Right ventricle myocardium inferior (tissue), 1 donor: ENCODE data around the gene TRUB1. TPM values are rescaled to one million over a fixed set of nuclear protein-coding genes. Genes with fewer than 3 reads are reported as not detected.

Experiments used
- ATAC-seq: fragments of 200-7000 bp; cut with Tn5 transposase; one replicate; pipeline ENCODE4 v1.9.1; 2020; ENCODE audit warnings: mild to moderate bottlenecking, moderate library complexity
- DNase-seq: peaks from one replicate; pipeline ENCODE4 v3.0.0; 2021; ENCODE audit errors: missing footprints
- intact Hi-C: fragments of 100-400 bp; cut with DNase I; formaldehyde crosslinking; loops from one replicate; pipeline ENCODE4 v1.11.0; 2022
- total RNA-seq: library from RNA; stranded (reverse); fragmentation: NEBNext Ultra II Directional; extraction: Animal tissue kit (Norgen Biotek cat#: 25700); gene quantifications from one replicate; pipeline ENCODE4 v1.2.1, GENCODE V29; 2021
- donor health status: DM: no; HTN: yes; CAD: no; lungs with severe emphysema.

Gene TRUB1
- total RNA-seq, 1 donor from 2014 or later = 13.9 TPM

DNA sequence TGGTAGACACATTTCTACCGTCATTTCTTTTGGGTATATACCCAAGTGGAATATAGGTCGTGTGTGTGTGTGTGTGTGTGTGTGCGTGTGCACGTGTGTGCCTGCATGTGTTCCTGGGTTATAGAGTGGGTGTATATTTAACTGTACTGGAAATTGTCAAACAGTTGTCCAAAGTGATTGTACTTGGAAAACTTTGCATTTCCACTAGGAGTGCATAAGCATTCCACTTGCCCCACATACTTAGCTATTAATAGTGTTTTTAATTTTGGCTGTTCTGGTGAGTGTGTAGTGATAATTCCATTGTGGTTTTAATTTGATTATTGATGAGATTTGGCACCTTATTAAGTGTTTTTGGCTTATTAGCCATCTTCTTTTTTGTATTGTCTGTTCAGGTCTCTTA is 25.9 kb downstream of the TRUB1 start:
- peak; percentile 78 for ATAC-seq
- intact Hi-C loops = no loop called here
- no peak for DNase-seq

- intact Hi-C loops = no loop called here
- no peak for ATAC-seq
- DNase-seq = no peak
Measured at GRCh38 chr10:114967071-114967470, 29.1 kb downstream of the TRUB1 start.

DNA sequence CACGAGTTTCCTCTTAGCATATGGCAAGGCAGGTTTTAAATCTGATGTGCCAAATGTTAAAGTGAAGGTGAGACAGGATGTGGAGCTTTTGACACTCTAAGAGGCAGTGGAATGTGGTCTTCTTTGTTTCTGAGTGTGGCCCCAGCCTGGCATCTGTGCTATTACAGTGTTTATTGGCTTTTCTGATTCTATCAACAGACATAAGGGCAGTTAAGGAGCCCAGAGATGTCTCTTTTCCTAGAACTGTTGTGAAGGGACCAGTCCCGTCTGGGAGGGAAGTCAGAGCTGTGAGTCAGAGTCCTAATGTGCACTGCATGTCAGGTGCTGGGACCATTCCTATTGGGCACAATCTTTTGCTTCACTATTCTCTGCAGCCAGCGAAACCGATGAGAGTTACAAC is 32.5 kb downstream of the TRUB1 start:
- intact Hi-C loops = no loop called here
- ATAC-seq (no peak), DNase-seq (no peak)

DNA sequence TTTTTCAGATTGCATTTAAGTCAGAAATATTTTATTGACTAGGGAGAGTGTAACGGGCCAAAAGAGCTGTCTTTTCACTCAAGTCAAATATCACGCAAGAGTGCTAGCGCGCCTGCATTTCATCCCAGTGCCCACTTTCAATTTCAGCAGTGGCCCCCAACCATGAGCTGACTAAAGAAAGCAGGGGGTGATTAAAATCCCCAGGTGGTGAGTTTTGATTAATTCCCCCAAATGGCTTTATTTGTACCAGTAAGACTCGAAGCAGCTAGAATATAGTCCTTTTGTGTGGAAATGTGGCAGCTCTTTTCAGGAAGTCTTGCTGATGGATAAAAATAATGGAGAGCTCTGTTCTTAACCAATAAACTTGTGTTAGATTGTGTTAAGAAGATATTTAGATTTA is 35.3 kb downstream of the TRUB1 start:
- no peak for ATAC-seq
- intact Hi-C loops = no loop called here

DNA sequence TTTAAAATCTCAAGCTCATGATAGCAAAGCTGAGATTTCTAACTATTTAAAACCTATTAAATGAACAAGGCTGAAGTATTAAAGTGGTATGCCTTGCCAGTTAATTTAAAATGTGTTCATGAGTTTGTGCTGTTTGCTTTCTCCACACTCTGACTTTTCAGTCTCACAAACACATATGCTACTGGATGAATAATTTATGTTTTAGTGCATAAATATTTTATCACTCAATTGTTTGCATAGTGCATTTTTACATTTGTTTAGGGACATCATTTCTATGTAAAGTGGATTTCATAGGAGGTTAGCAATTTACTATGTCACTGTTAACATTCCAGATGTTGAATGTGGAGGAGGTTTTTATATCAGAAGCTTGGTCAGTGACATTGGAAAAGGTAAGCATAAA is 36.0 kb downstream of the TRUB1 start:
- intact Hi-C loops = no loop called here

More for the DNA sequence above, 35.3 kb downstream of the TRUB1 start:
- DNase-seq = no peak

GRCh38 chr10:114974625-114975024 is 36.6 kb downstream of the TRUB1 start:
- peak; percentile 69 for ATAC-seq
- DNase-seq = no peak
- intact Hi-C loops = no loop called here

More for the DNA sequence above, 36.0 kb downstream of the TRUB1 start:
- no peak for ATAC-seq
- no peak for DNase-seq

DNA sequence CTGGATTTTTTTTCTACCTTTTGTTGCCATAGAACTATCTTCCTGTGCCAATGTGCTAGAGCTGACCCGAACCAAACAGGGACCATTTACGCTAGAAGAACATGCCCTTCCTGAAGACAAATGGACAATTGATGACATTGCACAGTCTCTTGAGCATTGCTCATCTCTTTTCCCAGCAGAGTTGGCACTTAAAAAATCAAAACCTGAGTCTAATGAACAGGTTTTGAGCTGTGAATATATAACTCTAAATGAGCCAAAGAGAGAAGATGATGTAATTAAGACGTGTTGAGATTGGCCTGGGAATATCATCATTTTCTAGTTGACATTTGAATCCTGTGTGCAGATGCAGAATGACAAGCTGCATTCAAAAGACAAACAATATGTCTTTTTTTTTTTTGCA is 37.1 kb downstream of the TRUB1 start:
- ATAC-seq (no peak), DNase-seq (no peak)
- intact Hi-C loops = no loop called here

DNA sequence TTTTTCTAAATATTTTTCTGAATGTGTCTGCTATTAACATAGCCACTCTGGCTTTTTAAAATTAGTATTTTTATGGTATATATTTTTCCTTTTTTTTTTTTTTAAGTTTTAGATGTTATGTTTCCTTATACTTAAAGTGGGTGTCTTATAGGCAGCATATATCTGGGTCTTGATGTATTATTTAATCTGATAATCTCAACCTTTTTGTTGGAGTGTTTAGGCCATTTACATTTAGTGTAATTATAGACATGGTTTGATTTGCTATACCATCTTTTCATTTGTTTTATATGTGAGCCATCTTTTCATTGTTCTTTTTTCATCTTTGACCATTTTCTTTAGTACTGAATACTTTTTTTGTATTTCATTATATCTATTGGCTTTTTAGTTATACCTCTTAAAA is 45.0 kb downstream of the TRUB1 start:
- intact Hi-C loops = no loop called here
- ATAC-seq (no peak), DNase-seq (no peak)

DNA sequence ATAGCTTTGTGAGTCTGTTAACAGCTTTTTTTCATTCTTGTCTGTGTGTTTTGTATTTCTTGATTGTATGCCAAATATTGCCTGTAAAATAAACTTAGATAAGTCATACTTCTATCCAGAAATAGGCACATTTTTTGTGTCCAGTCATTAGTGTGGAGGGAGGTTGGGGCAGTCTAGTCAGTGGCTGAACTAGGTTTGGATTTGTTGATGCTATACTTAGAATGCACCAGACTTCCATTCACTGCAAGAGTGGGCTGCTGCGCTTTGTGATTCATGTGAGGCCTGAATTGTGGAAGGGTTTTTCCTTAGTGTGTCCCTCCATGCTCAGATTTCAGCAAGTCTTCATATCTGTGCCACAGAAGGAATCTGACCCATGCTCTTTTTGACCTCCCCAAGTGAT is 50.0 kb downstream of the TRUB1 start:
- no peak for DNase-seq
- intact Hi-C loops = no loop called here
- no peak for ATAC-seq

GRCh38 chr10:114990586-114990985 is 52.6 kb downstream of the TRUB1 start:
- DNase-seq (no peak), ATAC-seq (no peak)
- intact Hi-C loops = no loop called here

DNA sequence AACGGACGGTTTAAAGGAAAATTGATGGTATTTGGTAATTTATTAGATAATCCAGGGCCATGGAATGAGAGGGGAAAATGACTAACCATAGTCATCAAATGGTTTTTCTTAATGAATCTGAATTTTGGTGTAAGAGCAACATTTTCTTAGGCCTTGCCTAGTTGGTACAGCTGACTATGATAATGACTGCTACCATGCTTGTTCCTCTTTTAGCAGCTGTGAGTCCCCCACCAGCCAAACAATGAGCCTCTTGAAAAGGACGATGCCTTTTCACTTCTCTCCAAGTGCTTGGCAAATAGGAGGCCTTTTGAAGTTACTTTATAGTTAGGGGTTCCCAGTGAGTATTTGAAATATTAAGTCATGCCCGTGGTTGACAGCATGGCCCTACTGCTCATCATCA is 53.0 kb downstream of the TRUB1 start:
- intact Hi-C loops = no loop called here
- DNase-seq (no peak), ATAC-seq (no peak)

DNA sequence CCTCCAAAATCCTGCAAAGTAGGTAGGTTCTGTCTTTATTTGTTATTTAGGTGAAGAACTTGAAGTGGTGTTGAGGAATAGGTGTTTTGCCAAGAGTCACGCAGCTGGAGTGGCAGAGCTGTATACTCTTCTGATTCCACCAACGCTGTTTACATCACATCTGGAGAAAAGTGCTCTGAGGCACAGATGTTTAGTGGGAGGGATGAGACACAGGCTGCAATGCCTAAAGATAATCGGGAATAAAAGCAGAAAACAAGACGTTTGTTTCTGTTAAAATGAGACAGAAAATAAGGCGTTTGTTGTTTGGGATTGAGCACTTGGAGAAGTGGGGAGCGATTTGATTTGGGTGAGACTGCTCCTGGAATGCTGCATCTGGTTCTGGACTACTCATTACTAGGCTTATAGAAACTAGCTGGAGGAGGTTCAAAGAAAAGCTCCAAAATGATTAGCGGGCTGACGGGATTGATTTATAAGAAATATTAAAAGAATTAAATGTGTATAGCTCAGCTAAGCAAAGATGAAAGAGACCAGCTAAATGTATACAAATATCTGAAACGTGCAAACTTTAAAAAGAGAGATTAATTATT is 54.3 kb downstream of the TRUB1 start:
- intact Hi-C loops = no loop called here
- no peak for ATAC-seq
- DNase-seq = no peak

GRCh38 chr10:114995468-114996247 is 57.7 kb downstream of the TRUB1 start:
- intact Hi-C loops = no loop called here
- no peak for DNase-seq
- ATAC-seq = no peak

DNA sequence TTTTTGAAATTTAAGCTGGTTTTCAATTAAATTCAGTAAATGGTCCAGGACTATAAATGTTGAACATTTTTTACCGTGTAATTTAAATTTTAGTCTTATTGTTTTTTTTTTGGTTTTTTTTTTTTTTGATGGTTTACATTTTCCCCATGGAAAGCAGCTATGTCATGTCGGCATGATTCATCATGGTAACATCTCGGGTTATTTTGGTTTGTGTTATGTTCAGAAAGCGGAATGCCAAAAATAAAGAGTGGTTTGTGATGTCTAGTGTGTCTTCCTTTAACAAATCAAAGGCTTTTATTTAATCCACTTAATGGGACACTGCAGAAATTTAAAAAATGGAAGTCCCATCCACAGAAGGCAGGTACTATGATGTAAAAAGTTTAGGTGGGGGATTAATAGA is 58.5 kb downstream of the TRUB1 start:
- ATAC-seq (no peak), DNase-seq (no peak)
- intact Hi-C loops = no loop called here

DNA sequence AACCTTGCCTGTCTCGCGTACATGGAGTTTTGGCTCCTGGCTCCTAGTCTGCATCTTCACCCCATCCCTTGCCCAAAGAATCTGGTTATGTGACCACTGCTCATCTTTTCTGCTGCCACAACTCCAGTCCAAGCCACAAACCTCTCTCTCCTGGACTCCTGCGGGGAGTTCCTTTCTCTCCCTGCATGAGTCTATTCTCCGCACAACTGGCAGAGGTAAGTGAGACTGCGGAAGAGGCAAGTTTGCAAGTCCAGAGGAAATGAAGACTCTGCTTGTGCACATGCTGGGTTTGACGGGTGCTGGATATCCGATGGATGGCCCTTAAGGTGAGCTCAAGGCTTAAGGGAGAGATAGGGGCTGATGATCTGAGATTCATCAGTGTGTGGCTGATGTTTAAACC is 61.0 kb downstream of the TRUB1 start:
- intact Hi-C loops = no loop called here
- DNase-seq (no peak), ATAC-seq (no peak)

DNA sequence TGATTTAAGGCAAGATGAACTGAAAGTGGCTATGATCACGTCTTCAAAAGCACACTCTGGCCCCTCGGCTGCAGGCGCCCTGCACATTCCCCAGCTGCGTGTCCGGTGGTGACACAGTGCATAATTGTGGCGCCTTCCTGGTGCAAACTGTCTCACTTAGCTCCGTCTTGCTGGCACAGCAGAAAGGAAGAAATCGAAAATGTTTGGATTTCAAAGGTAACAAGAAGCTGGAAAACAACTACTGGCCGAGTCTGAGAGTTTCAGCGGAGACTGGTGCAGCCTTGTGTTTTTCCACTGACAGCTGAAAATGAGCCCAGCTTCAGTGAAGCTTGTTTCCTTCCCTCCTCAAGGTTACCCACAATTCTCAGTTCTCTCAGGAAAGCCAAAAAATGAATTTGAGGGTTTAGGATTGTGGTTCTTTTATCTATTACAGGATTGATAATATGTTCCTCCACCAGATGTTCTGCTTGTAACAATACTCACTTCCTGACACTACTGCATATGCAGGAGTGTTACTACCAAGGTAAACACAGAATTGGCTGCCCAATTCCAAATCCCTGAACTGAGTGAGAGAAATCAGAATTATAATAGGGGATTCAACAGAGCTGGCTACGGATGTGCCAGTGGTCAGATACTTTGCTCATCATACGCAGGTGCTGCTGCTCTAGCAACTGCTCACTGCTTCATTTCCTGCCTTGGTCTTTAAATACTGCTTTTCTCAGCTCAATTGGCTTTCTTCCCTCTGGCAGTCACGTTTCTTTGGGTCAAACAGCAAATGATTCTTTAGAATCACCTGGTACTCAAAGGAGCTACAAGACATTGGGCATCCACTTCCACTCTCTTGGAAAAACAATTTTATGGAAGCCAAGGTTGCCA is 63.7 kb downstream of the TRUB1 start:
- ATAC-seq (no peak), DNase-seq (no peak)
- intact Hi-C loops = no loop called here

DNA sequence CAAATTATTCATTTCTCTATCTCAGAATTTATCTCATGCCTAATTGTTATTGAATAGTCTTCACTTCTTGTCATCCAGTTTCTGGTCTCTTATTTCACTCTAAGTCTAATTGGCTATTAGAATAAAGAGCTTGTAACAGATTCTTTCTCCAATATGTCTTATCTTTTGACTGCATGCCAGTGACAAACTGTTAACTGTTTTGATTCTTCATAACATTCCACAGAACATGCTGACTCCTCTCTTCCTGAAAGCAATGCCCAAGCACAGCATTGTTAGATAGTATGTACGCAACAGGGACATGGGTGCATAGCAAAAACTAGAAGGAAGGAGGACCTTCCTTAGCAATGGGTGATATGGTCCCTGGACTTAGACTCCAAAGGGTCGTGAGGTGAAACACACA is 65.4 kb downstream of the TRUB1 start:
- ATAC-seq (no peak), DNase-seq (no peak)
- intact Hi-C loops = no loop called here

DNA sequence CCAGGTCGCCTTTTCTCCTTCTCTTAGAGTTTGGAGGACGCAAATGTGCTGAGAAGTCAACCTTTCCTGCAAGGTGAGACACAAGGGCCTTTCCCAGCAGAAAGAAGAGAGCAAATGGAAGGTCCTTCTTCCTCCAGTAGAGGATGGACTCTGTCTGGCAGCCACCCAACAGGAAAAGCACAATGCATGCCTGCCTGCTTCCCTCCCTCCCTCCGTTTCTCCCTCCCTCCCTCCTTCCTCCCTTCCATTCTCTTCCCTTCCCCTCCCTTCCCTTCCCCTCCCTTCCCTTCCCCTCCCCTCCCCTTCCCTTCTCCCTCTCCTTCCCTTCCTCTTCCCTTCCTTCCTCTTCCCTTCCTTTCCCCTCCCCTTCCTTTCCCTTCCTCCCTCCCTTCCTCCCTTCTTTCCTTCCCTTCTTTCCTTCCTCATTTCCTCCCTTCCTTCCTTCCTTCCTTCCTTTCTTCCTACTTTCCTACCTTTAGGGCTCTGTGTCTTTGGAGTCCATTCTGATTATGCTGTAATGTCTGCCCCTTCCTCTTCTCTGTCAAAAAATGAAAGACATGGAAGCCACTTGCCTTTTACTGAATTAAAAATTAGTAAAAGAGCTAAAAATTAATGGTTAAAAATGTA is 66.4 kb downstream of the TRUB1 start:
- intact Hi-C loops = no loop called here
- ATAC-seq (no peak), DNase-seq (peak; percentile 55)

GRCh38 chr10:115005771-115006170 is 67.8 kb downstream of the TRUB1 start:
- ATAC-seq (no peak), DNase-seq (peak; percentile 67)
- intact Hi-C loops = no loop called here
